ENCODE measurements around the gene PRKCB. TPM values are rescaled to one million over a fixed set of nuclear protein-coding genes. Genes with fewer than 3 reads are reported as not detected.

PRKCB gene
- total and polyA plus RNA-seq, 7 donors, result 0.13 to 1.5 (median 0.83) TPM

GRCh38 chr16:24152826-24153225 lies 317.0 kb downstream of the PRKCB start:
- 38 to 75% (median 39%) methylated on average over 1 of the region's 1 CpG for WGBS, 3 donors
- no peak for TF ChIP-seq CTCF (IDR thresholded peaks at IDR 0.05)
- intact Hi-C loops (cut with DNase I), result no loop called here
- Histone ChIP-seq H3K36me3 (ENCODE audit: insufficient read depth in 1 of 2, low read depth in 1 of 2) (no peaks in the 10 kb centered on the region), H3K4me3 (no peak overlapping the region), H3K27ac (no peak overlapping the region), H3K27me3 (ENCODE audit: insufficient read depth in 3 of 3, low read length in 2 of 3) (no peaks in the 10 kb centered on the region), H3K9me3 (no peaks in the 10 kb centered on the region), H3K4me1 (no peaks in the 10 kb centered on the region)
- DNase-seq (no peak), ATAC-seq (no peak)

- intact Hi-C loops (cut with DNase I), result no loop called here
- no peak for TF ChIP-seq CTCF (IDR thresholded peaks at IDR 0.05)
- no peaks in the 10 kb centered on the region for H3K4me1 ChIP-seq
- ATAC-seq, result no peak
- H3K4me3 ChIP-seq, result no peak overlapping the region
- no peak overlapping the region for H3K27ac ChIP-seq
- no peak for DNase-seq
- 69 to 81% (median 71%) methylated on average over 1 of the region's 1 CpG for WGBS, 3 donors
- no peaks in the 10 kb centered on the region for H3K27me3 ChIP-seq (ENCODE audit: insufficient read depth in 3 of 3, low read length in 2 of 3)
- no peaks in the 10 kb centered on the region for H3K36me3 ChIP-seq (ENCODE audit: insufficient read depth in 1 of 2, low read depth in 1 of 2)
- H3K9me3 ChIP-seq, result no peaks in the 10 kb centered on the region
Measured at GRCh38 chr16:24156777-24157176, 321.0 kb downstream of the PRKCB start.

- DNase-seq (no peak), ATAC-seq (no peak)
- TF ChIP-seq CTCF (IDR thresholded peaks at IDR 0.05), result no peak
- Histone ChIP-seq H3K9me3 (no peaks in the 10 kb centered on the region), H3K27ac (no peak overlapping the region), H3K27me3 (ENCODE audit: insufficient read depth in 3 of 3, low read length in 2 of 3) (no peaks in the 10 kb centered on the region), H3K36me3 (ENCODE audit: insufficient read depth in 1 of 2, low read depth in 1 of 2) (no peaks in the 10 kb centered on the region), H3K4me3 (no peak overlapping the region), H3K4me1 (no peaks in the 10 kb centered on the region)
- intact Hi-C loops (cut with DNase I), result loop anchor here (2.0 to 10.0 kb wide), 2 partner anchors 21 to 61 kb away; no protein-coding TSS in a partner anchor
- 5 to 11% (median 8%) methylated on average over 3 of the region's 3 CpGs for WGBS, 3 donors
Measured at GRCh38 chr16:24163935-24164334, 328.2 kb downstream of the PRKCB start.

GRCh38 chr16:24164416-24164815 lies 328.6 kb downstream of the PRKCB start:
- TF ChIP-seq CTCF (IDR thresholded peaks at IDR 0.05), result no peak
- WGBS, 3 donors, result 47 to 52% (median 52%) methylated on average over 8 of the region's 8 CpGs
- ATAC-seq (no peak), DNase-seq (no peak)
- intact Hi-C loops (cut with DNase I), result loop anchor here in 1 of 2 donors (10.0 kb wide), 1 partner anchor 60 kb away; no protein-coding TSS in a partner anchor
- H3K9me3 ChIP-seq, result no peaks in the 10 kb centered on the region
- no peaks in the 10 kb centered on the region for H3K36me3 ChIP-seq (ENCODE audit: insufficient read depth in 1 of 2, low read depth in 1 of 2)
- no peak overlapping the region for H3K27ac ChIP-seq
- H3K4me3 ChIP-seq, result no peak overlapping the region
- H3K4me1 ChIP-seq, result no peaks in the 10 kb centered on the region
- H3K27me3 ChIP-seq (ENCODE audit: insufficient read depth in 3 of 3, low read length in 2 of 3), result no peaks in the 10 kb centered on the region

GRCh38 chr16:24165273-24165672 lies 329.5 kb downstream of the PRKCB start:
- Histone ChIP-seq H3K4me3 (no peak overlapping the region), H3K27ac (no peak overlapping the region), H3K27me3 (ENCODE audit: insufficient read depth in 3 of 3, low read length in 2 of 3) (no peaks in the 10 kb centered on the region), H3K9me3 (no peaks in the 10 kb centered on the region), H3K36me3 (ENCODE audit: insufficient read depth in 1 of 2, low read depth in 1 of 2) (no peaks in the 10 kb centered on the region), H3K4me1 (no peaks in the 10 kb centered on the region)
- 71 to 75% (median 74%) methylated on average over 3 of the region's 3 CpGs for WGBS, 3 donors
- ATAC-seq (no peak), DNase-seq (no peak)
- intact Hi-C loops (cut with DNase I), result loop anchor here in 1 of 2 donors (10.0 kb wide), 1 partner anchor 60 kb away; no protein-coding TSS in a partner anchor
- TF ChIP-seq CTCF (IDR thresholded peaks at IDR 0.05), result no peak
